Measurements from ENCODE around the gene MLN.

- TF ChIP-seq CTCF (IDR thresholded peaks at IDR 0.05): no peak
- TF ChIP-seq POLR2A (IDR thresholded peaks at IDR 0.05): no peak
These were observed 57.7 kb downstream of the MLN start for GRCh38 chr6:33746036-33746600.

Data from uterus (tissue), 2 donors.